ENCODE results near the gene SND1. TPM values are rescaled to one million over a fixed set of nuclear protein-coding genes. Genes with fewer than 3 reads are reported as not detected.
A peak's percentile ranks its signal among the peaks of the same experiment; 100 is the strongest.

The SND1 gene
- total RNA-seq, 1 donor from 2014 or later, result 232 TPM

DNA sequence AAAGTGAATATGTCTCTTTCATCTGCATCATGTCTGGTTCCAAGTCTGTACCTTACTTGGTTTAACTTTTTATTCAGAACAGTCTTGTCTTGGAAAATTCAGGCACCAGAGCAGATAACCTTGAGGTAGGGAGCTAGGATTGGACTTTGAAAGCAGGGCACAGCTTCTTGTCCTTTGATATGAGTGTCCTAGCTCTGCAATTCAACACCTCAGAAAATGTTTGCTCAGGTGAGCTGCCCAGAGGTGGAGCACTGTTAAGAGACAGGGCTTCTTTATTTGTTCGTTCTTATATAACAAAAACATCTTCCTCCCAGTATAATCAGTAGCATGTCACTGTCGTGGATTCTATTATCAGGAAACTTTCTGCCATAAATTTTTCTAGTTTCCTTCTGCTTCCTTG, 260.9 kb downstream of the SND1 start:
- peaks cover 3% of the 10 kb centered on the region for H3K36me3 ChIP-seq (ENCODE audit: control insufficient read depth, insufficient read depth, low read length)
- TF ChIP-seq, protein P1, sequence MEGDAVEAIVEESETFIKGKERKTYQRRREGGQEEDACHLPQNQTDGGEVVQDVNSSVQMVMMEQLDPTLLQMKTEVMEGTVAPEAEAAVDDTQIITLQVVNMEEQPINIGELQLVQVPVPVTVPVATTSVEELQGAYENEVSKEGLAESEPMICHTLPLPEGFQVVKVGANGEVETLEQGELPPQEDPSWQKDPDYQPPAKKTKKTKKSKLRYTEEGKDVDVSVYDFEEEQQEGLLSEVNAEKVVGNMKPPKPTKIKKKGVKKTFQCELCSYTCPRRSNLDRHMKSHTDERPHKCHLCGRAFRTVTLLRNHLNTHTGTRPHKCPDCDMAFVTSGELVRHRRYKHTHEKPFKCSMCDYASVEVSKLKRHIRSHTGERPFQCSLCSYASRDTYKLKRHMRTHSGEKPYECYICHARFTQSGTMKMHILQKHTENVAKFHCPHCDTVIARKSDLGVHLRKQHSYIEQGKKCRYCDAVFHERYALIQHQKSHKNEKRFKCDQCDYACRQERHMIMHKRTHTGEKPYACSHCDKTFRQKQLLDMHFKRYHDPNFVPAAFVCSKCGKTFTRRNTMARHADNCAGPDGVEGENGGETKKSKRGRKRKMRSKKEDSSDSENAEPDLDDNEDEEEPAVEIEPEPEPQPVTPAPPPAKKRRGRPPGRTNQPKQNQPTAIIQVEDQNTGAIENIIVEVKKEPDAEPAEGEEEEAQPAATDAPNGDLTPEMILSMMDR (IDR thresholded peaks at IDR 0.05; ENCODE audit: insufficient read depth, low read length, severe bottlenecking), result no peak
- DNase-seq (ENCODE audit: low read depth) (no peak), FAIRE-seq (no peak)
- H3K4me3 ChIP-seq (ENCODE audit: low read depth, low read length), result no peak overlapping the region
- H3K27me3 ChIP-seq (ENCODE audit: control insufficient read depth, insufficient read depth, low read length), result no peaks in the 10 kb centered on the region

DNA sequence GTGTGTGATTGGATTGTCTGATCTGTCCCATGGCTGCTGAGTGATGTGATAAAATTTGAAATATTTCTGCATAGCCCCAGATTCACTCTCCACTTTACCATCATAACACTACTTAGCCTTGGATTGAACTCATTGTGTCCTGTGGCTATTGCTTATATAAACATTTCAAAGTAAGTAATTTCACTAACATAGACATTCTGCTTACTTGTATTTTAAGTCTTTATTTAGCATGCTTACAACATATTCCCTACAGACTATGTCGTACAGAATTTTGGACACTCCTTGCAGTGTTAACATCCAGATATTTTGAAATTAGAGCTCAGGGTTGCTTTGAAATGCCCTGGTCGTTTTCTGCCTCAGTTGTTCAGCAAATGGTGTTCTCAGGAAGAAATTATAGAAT, 261.7 kb downstream of the SND1 start:
- DNase-seq (ENCODE audit: low read depth) (no peak), FAIRE-seq (no peak)
- H3K36me3 ChIP-seq (ENCODE audit: control insufficient read depth, insufficient read depth, low read length), result peaks cover 3% of the 10 kb centered on the region
- TF ChIP-seq, protein P1 (IDR thresholded peaks at IDR 0.05; ENCODE audit: insufficient read depth, low read length, severe bottlenecking), result no peak
- H3K4me3 ChIP-seq (ENCODE audit: low read depth, low read length), result no peak overlapping the region
- H3K27me3 ChIP-seq (ENCODE audit: control insufficient read depth, insufficient read depth, low read length), result no peaks in the 10 kb centered on the region

DNA sequence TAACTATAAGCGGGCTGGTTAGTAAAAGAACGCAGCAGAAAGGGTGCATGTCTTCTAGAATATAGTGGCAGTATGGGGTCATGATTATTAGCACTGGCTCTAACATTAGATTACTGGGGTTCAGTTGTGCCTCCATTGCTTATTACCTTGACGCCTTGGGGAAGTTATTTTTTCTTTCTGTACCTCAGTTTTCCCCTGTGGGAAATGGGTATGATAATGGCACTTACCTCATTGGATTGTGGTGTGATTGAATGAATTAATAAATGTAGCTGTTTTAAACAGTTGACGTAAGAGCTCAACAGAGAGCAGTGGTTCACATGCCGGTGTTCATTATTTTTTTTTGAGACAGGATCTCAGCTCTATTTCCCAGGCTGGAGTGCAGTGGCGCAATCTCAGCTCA, 262.7 kb downstream of the SND1 start:
- H3K27me3 ChIP-seq (ENCODE audit: control insufficient read depth, insufficient read depth, low read length), result no peaks in the 10 kb centered on the region
- TF ChIP-seq, protein P1 (IDR thresholded peaks at IDR 0.05; ENCODE audit: insufficient read depth, low read length, severe bottlenecking), result no peak
- FAIRE-seq (no peak), DNase-seq (ENCODE audit: low read depth) (no peak)
- H3K4me3 ChIP-seq (ENCODE audit: low read depth, low read length), result no peak overlapping the region
- peaks cover 3% of the 10 kb centered on the region for H3K36me3 ChIP-seq (ENCODE audit: control insufficient read depth, insufficient read depth, low read length)

DNA sequence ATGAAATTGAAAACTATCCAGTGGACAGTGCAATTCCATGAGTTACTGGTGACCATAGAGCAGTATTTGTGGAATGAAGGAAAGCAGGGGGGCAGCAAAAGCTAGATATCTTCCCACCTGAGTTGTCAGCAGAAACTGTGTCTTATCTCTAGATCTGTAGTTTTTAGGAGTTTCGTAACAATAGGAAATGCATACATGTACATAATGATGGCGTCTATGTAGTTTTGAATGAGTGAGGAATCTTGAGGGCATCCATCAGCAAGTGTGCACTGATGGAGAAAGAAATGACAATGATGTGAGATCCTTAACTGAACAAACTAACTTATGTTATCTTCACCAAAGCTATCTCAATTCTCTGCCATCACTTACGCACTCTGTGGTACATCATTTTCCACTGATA, 264.7 kb downstream of the SND1 start:
- FAIRE-seq (no peak), DNase-seq (ENCODE audit: low read depth) (no peak)
- no peak overlapping the region for H3K4me3 ChIP-seq (ENCODE audit: low read depth, low read length)
- TF ChIP-seq, protein P1 (IDR thresholded peaks at IDR 0.05; ENCODE audit: insufficient read depth, low read length, severe bottlenecking), result no peak
- no peaks in the 10 kb centered on the region for H3K36me3 ChIP-seq (ENCODE audit: control insufficient read depth, insufficient read depth, low read length)
- no peaks in the 10 kb centered on the region for H3K27me3 ChIP-seq (ENCODE audit: control insufficient read depth, insufficient read depth, low read length)

DNA sequence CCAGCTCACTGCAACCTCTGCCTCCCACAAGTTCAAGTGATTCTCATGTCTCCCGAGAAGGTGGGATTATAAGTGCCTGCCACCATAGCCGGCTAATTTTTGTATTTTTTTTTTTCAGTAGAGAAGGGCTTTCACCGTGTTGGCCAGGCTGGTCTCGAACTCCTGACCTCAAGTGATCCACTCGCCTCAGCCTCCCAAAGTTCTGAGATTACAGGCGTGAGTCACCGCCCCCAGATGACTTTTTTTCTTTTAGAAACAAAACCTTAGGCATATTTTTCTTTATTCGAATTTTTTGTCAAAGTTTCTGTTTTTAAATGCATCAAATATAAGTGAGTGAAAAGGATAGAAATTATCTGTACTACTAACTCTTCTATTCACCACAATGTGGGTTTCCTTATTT, 266.1 kb downstream of the SND1 start:
- FAIRE-seq (no peak), DNase-seq (ENCODE audit: low read depth) (no peak)
- TF ChIP-seq, protein P1 (IDR thresholded peaks at IDR 0.05; ENCODE audit: insufficient read depth, low read length, severe bottlenecking), result no peak
- Histone ChIP-seq H3K36me3 (ENCODE audit: control insufficient read depth, insufficient read depth, low read length) (no peaks in the 10 kb centered on the region), H3K4me3 (ENCODE audit: low read depth, low read length) (no peak overlapping the region), H3K27me3 (ENCODE audit: control insufficient read depth, insufficient read depth, low read length) (no peaks in the 10 kb centered on the region)

DNA sequence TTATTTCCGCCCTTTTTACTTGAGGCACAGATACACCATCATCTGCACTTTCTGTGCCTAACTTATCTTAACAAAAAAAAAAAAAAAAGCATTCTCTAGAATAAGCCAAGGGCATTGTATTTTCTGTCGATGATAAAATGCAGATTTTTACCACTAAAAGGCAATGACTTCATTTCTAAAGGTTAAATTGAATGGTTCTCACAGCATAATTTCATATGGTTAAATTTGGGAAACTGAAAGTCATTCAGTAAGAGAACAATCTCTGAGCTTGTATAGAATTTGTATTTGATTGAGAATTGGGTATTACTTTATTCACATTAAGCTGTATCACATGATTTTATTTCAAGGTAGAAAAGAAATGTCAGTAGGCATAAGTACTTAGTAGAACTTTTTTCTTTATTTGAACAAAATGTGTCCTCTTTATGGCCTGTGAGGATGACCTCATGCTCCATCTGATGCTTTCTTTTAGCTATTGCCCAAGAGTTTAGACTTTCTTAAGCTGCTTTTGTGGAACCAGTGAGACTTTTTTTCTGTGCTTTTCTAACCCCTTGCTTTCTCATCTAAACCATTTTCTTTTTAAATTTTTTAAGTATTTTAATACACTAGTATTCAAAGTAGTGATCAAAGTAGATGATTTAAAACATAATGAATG, 268.9 kb downstream of the SND1 start:
- DNase-seq (ENCODE audit: low read depth) (peak; percentile 38), FAIRE-seq (no peak)
- Histone ChIP-seq H3K36me3 (ENCODE audit: control insufficient read depth, insufficient read depth, low read length) (no peaks in the 10 kb centered on the region), H3K4me3 (ENCODE audit: low read depth, low read length) (no peak overlapping the region), H3K27me3 (ENCODE audit: control insufficient read depth, insufficient read depth, low read length) (no peaks in the 10 kb centered on the region)
- TF ChIP-seq, protein P1 (IDR thresholded peaks at IDR 0.05; ENCODE audit: insufficient read depth, low read length, severe bottlenecking), result no peak

Data from bronchial epithelial cell (primary cell).